ENCODE data around the gene EEA1. TPM values are rescaled to one million over a fixed set of nuclear protein-coding genes. Genes with fewer than 3 reads are reported as not detected.

EEA1 gene
- total and polyA plus RNA-seq, 4 experiments from 2014 or later, result 2.8 to 16.4 (median 16.1) TPM

DNA sequence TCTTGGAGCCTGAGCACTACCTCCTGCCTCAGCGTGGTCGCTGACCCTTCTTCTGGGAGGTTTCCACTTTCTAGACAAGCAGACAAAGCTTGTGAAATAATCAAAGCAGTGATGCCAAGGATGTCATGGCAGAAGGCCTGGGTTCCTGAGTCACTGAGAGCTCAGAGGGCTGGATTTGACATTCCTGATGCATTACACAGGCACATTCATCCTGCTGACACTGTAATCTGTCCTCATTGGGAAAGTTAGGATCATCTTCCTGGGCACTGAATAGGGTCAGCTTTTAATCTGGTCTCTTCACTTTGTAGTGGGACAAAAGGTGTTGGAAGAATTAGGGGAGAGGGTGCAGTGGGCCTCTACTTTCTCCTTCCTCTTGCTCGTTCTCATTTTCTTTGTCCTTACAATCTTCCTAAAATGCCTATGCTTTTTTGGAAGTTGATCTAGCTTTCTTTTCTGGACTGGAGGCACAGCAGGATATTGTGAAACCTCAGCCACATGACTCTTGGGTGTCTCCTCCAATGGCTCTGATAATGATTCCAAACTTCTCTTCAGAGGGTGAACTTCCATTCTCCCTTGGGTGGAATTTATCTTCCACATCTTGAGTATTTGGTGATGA is 29.6 kb downstream of the EEA1 start:
- H3K9me3 Mint-ChIP-seq, result peaks cover 0 to 2% (median 0%) of the 10 kb centered on the region in 8 donors
- ChIA-PET POLR2A (ENCODE audit: partially characterized antibody) (interaction anchor here (1.3 kb wide), 1 partner anchor 27 kb away, joined by 4 read pairs; no protein-coding TSS in a partner anchor), CTCF (ENCODE audit: partially characterized antibody) (interaction anchor here (0.7 to 1.4 kb wide), 2 partner anchors 11 to 1464 kb away, joined by 3 to 5 read pairs; no protein-coding TSS in a partner anchor)
- Histone ChIP-seq H3K9me3 (ENCODE audit: control insufficient read depth in 1 of 2, low read length in 2 of 2) (no peaks in the 10 kb centered on the region), H3K4me3 (ENCODE audit: low read length in 2 of 2) (no peak overlapping the region), H3K27me3 (ENCODE audit: insufficient read depth, low read length) (no peaks in the 10 kb centered on the region), H3K27ac (ENCODE audit: low read depth, low read length) (no peak overlapping the region), H3K4me1 (ENCODE audit: insufficient read depth, low read length) (peaks cover 6% of the 10 kb centered on the region), H3K36me3 (ENCODE audit: insufficient read depth, low read length) (no peaks in the 10 kb centered on the region)
- intact Hi-C loops (cut with micrococcal nuclease), result no loop called here
- peaks cover 0 to 22% (median 19%) of the 10 kb centered on the region in 4 donors for H3K4me1 Mint-ChIP-seq
- H3K4me3 Mint-ChIP-seq, result no peak overlapping the region
- peaks cover 4 to 9% of the 10 kb centered on the region in 2 donors for H3K36me3 Mint-ChIP-seq
- peak overlapping the region in 1 of 7 donors; percentile 89 for H3K27ac Mint-ChIP-seq
- no peaks in the 10 kb centered on the region for H3K27me3 Mint-ChIP-seq
- no peak for DNase-seq

DNA sequence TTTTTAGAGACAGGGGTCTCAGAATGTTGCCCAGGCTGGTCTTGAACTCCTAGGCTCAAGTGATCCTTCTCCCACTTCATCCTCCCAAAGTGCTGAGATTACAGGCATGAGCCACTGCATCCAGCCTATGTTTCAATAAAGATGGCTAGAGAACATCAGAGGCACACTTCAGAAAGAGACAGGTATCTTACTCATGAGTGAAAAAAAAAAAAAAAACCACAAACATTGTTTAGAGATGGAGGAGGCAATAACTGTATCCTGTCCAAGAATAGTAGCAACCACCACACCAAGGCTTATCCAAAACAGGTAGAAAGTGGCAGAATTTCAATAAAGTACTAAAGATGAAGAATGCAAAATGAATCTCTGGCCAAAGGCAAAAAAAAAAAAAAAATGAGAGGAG is 30.3 kb downstream of the EEA1 start:
- no peaks in the 10 kb centered on the region for H3K27me3 ChIP-seq (ENCODE audit: insufficient read depth, low read length)
- Mint-ChIP-seq H3K27ac (peak overlapping the region in 3 of 7 donors; percentile 19 to 48 (median 32)), H3K27me3 (no peaks in the 10 kb centered on the region), H3K9me3 (peaks cover 0 to 2% (median 0%) of the 10 kb centered on the region in 8 donors), H3K4me3 (no peak overlapping the region), H3K36me3 (peaks cover 4 to 9% of the 10 kb centered on the region in 2 donors), H3K4me1 (peaks cover 0 to 21% (median 18%) of the 10 kb centered on the region in 4 donors)
- POLR2A ChIA-PET (ENCODE audit: partially characterized antibody), result interaction anchor here (1.3 kb wide), 1 partner anchor 28 kb away, joined by 4 read pairs; no protein-coding TSS in a partner anchor
- H3K4me3 ChIP-seq (ENCODE audit: low read length in 2 of 2), result no peak overlapping the region
- intact Hi-C loops (cut with micrococcal nuclease), result no loop called here
- no peak overlapping the region for H3K27ac ChIP-seq (ENCODE audit: low read depth, low read length)
- no peak for DNase-seq
- H3K36me3 ChIP-seq (ENCODE audit: insufficient read depth, low read length), result no peaks in the 10 kb centered on the region
- H3K4me1 ChIP-seq (ENCODE audit: insufficient read depth, low read length), result peaks cover 6% of the 10 kb centered on the region
- CTCF ChIA-PET (ENCODE audit: partially characterized antibody), result interaction anchor here (0.7 kb wide), 1 partner anchor 1464 kb away, joined by 3 read pairs; no protein-coding TSS in a partner anchor
- no peaks in the 10 kb centered on the region for H3K9me3 ChIP-seq (ENCODE audit: control insufficient read depth in 1 of 2, low read length in 2 of 2)

DNA sequence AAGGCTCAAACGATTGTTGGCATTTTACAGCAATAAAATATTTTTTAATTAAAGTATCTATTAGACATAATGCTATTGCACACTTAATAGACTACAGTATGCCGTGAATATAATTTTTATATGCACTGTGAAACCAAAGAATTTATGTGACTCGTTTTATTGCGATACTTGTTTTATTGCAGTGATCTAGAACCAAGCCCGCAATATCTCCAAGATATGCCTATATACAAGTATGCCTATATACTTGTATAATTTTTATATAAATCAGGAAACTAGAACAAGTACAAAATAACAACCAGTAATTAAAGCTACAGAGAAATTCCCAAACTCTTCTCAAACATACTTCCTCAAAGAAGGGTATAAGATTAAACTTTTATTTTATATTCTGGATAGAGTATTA is 31.3 kb downstream of the EEA1 start:
- no peak overlapping the region for H3K4me3 Mint-ChIP-seq
- H3K9me3 Mint-ChIP-seq, result peaks cover 0 to 2% (median 0%) of the 10 kb centered on the region in 8 donors
- ChIA-PET POLR2A (ENCODE audit: partially characterized antibody) (no interaction called here), CTCF (ENCODE audit: partially characterized antibody) (no interaction called here)
- H3K27ac Mint-ChIP-seq, result no peak overlapping the region
- H3K4me1 Mint-ChIP-seq, result peaks cover 0 to 26% (median 20%) of the 10 kb centered on the region in 4 donors
- Histone ChIP-seq H3K27ac (ENCODE audit: low read depth, low read length) (no peak overlapping the region), H3K36me3 (ENCODE audit: insufficient read depth, low read length) (no peaks in the 10 kb centered on the region), H3K4me3 (ENCODE audit: low read length in 2 of 2) (no peak overlapping the region), H3K27me3 (ENCODE audit: insufficient read depth, low read length) (no peaks in the 10 kb centered on the region), H3K4me1 (ENCODE audit: insufficient read depth, low read length) (peaks cover 6% of the 10 kb centered on the region), H3K9me3 (ENCODE audit: control insufficient read depth in 1 of 2, low read length in 2 of 2) (no peaks in the 10 kb centered on the region)
- intact Hi-C loops (cut with micrococcal nuclease), result no loop called here
- DNase-seq, result no peak
- peaks cover 6 to 12% of the 10 kb centered on the region in 2 donors for H3K36me3 Mint-ChIP-seq
- H3K27me3 Mint-ChIP-seq, result no peaks in the 10 kb centered on the region

DNA sequence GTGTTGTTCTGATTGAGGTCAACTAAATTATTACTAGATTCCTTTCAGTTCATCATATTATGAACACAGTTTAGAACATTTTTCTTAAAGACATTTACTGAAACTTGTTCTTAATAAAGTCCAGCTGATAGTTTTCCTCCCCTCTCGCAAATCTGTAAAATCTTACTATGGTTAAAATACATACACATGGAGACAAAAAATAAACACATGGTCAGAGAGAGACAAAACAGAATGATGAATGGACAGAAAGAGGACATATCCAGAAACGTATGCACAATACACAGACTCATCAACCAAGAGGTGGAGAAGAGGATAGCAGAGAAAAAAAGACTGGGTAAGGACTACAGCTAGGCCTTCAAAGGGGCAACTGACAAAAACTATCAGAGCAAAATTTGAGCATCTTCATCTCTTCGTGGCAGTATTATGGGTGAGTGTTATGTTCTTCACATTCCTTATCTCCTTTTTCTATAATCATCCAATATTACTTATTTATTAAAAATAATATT is 38.4 kb downstream of the EEA1 start:
- H3K27me3 Mint-ChIP-seq, result no peaks in the 10 kb centered on the region
- CTCF ChIA-PET (ENCODE audit: partially characterized antibody), result no interaction called here
- H3K4me1 Mint-ChIP-seq, result peaks cover 0 to 18% (median 14%) of the 10 kb centered on the region in 4 donors
- H3K4me1 ChIP-seq (ENCODE audit: insufficient read depth, low read length), result no peaks in the 10 kb centered on the region
- no peak overlapping the region for H3K4me3 ChIP-seq (ENCODE audit: low read length in 2 of 2)
- no peak overlapping the region for H3K4me3 Mint-ChIP-seq
- no peak overlapping the region for H3K27ac ChIP-seq (ENCODE audit: low read depth, low read length)
- peak overlapping the region in 1 of 7 donors; percentile 0 for H3K27ac Mint-ChIP-seq
- H3K27me3 ChIP-seq (ENCODE audit: insufficient read depth, low read length), result no peaks in the 10 kb centered on the region
- no peaks in the 10 kb centered on the region for H3K9me3 ChIP-seq (ENCODE audit: control insufficient read depth in 1 of 2, low read length in 2 of 2)
- peaks cover 27 to 48% of the 10 kb centered on the region in 2 donors for H3K36me3 Mint-ChIP-seq
- POLR2A ChIA-PET (ENCODE audit: partially characterized antibody), result no interaction called here
- intact Hi-C loops (cut with micrococcal nuclease), result no loop called here
- H3K9me3 Mint-ChIP-seq, result peaks cover 0 to 1% (median 0%) of the 10 kb centered on the region in 8 donors
- H3K36me3 ChIP-seq (ENCODE audit: insufficient read depth, low read length), result no peaks in the 10 kb centered on the region
- no peak for DNase-seq

DNA sequence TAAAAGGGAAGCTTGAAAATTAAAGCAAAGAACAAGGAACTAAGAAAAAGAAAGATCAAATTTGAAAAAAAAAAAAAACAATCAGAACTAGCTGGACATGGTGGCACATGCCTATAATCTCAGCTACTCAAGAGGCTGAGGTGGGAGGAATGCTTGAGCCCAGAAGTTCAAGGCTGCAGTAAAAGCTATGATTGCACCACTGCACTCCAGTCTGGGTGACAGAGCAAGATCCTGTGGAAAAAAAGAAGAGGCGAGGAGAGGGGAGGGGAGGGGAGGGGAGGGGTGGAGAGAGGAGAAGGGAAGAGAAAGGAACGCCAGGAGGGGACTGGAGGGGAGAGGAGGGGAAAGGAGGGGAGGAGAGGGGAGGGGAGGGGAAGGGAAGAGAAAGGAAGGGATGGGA is 43.0 kb downstream of the EEA1 start:
- intact Hi-C loops (cut with micrococcal nuclease), result no loop called here
- H3K4me1 Mint-ChIP-seq, result peaks cover 0 to 6% (median 2%) of the 10 kb centered on the region in 4 donors
- Histone ChIP-seq H3K27me3 (ENCODE audit: insufficient read depth, low read length) (no peaks in the 10 kb centered on the region), H3K4me1 (ENCODE audit: insufficient read depth, low read length) (no peaks in the 10 kb centered on the region), H3K9me3 (ENCODE audit: control insufficient read depth in 1 of 2, low read length in 2 of 2) (no peaks in the 10 kb centered on the region), H3K27ac (ENCODE audit: low read depth, low read length) (no peak overlapping the region), H3K36me3 (ENCODE audit: insufficient read depth, low read length) (peaks cover 8% of the 10 kb centered on the region), H3K4me3 (ENCODE audit: low read length in 2 of 2) (no peak overlapping the region)
- H3K4me3 Mint-ChIP-seq, result no peak overlapping the region
- ChIA-PET POLR2A (ENCODE audit: partially characterized antibody) (no interaction called here), CTCF (ENCODE audit: partially characterized antibody) (interaction anchor here (0.9 kb wide), 1 partner anchor 102 kb away, joined by 3 read pairs; no protein-coding TSS in a partner anchor)
- H3K27ac Mint-ChIP-seq, result no peak overlapping the region
- H3K27me3 Mint-ChIP-seq, result no peaks in the 10 kb centered on the region
- H3K36me3 Mint-ChIP-seq, result peaks cover 48 to 65% of the 10 kb centered on the region in 2 donors
- no peak for DNase-seq
- no peaks in the 10 kb centered on the region for H3K9me3 Mint-ChIP-seq

DNA sequence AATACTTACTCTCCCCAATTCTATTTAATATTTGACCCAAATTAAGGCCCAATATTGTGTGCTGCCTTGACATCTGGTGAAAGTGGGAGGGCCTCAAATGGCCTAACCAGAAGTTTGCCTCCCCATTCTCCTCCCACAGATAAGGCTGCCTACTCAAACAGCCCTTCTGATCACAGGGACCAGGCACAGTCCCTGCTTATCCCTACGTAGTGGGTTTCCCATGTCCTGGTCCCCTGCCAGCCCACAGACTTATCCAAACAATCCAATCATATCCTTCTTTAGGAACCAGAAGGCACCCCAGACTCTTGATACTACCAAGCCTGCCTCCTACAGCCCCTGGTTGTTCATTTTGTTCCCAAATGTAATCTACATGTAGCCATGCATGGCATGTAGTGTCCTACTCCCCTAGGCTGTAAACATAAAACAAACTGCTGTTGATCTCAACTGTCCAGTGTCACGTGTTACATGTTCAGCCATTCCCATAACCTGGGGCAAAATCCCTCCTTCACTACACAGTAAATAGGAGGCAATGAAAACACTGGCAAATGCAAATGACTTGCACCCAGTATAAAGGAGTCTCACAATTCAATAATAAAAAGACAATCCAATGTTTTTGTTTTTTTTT is 49.3 kb downstream of the EEA1 start:
- no peak for DNase-seq
- H3K4me1 Mint-ChIP-seq, result peaks cover 0 to 12% (median 10%) of the 10 kb centered on the region in 4 donors
- no peak overlapping the region for H3K4me3 ChIP-seq (ENCODE audit: low read length in 2 of 2)
- ChIA-PET POLR2A (ENCODE audit: partially characterized antibody) (no interaction called here), CTCF (ENCODE audit: partially characterized antibody) (no interaction called here)
- peaks cover 4% of the 10 kb centered on the region for H3K36me3 ChIP-seq (ENCODE audit: insufficient read depth, low read length)
- no peaks in the 10 kb centered on the region for H3K27me3 ChIP-seq (ENCODE audit: insufficient read depth, low read length)
- peaks cover 0 to 2% (median 0%) of the 10 kb centered on the region in 8 donors for H3K9me3 Mint-ChIP-seq
- H3K27ac ChIP-seq (ENCODE audit: low read depth, low read length), result no peak overlapping the region
- no peaks in the 10 kb centered on the region for H3K9me3 ChIP-seq (ENCODE audit: control insufficient read depth in 1 of 2, low read length in 2 of 2)
- H3K4me1 ChIP-seq (ENCODE audit: insufficient read depth, low read length), result no peaks in the 10 kb centered on the region
- H3K27ac Mint-ChIP-seq, result no peak overlapping the region
- no peaks in the 10 kb centered on the region for H3K27me3 Mint-ChIP-seq
- H3K36me3 Mint-ChIP-seq, result peaks cover 42 to 56% of the 10 kb centered on the region in 2 donors
- intact Hi-C loops (cut with micrococcal nuclease), result no loop called here
- H3K4me3 Mint-ChIP-seq, result no peak overlapping the region

DNA sequence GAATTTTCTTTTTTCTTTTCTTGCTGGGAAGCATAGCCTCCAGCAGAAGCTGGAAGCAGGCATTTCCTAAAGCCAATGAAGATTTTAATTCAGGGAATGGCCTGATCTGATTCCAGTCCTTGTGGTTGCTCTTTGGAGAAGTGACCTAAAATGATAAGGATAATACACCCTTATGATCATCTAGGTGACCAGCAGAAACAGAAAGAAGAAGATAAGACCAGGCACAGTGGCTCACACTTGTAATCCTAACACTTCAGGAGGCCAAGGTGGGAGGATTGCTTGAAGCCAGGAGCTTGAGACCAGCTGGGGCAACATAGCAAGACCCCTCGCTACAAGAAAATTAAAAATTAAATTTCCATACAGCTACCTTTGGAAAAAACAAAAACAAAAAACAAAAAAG is 51.2 kb downstream of the EEA1 start:
- no peaks in the 10 kb centered on the region for H3K27me3 Mint-ChIP-seq
- H3K9me3 Mint-ChIP-seq, result peaks cover 0 to 2% (median 0%) of the 10 kb centered on the region in 8 donors
- no peak for DNase-seq
- Histone ChIP-seq H3K27ac (ENCODE audit: low read depth, low read length) (no peak overlapping the region), H3K27me3 (ENCODE audit: insufficient read depth, low read length) (no peaks in the 10 kb centered on the region), H3K4me1 (ENCODE audit: insufficient read depth, low read length) (no peaks in the 10 kb centered on the region), H3K4me3 (ENCODE audit: low read length in 2 of 2) (no peak overlapping the region), H3K9me3 (ENCODE audit: control insufficient read depth in 1 of 2, low read length in 2 of 2) (no peaks in the 10 kb centered on the region), H3K36me3 (ENCODE audit: insufficient read depth, low read length) (no peaks in the 10 kb centered on the region)
- no peak overlapping the region for H3K4me3 Mint-ChIP-seq
- intact Hi-C loops (cut with micrococcal nuclease), result no loop called here
- POLR2A ChIA-PET (ENCODE audit: partially characterized antibody), result no interaction called here
- H3K4me1 Mint-ChIP-seq, result peaks cover 7 to 16% (median 15%) of the 10 kb centered on the region in 4 donors
- CTCF ChIA-PET (ENCODE audit: partially characterized antibody), result no interaction called here
- H3K27ac Mint-ChIP-seq, result peak overlapping the region in 1 of 7 donors; percentile 82
- peaks cover 26 to 39% of the 10 kb centered on the region in 2 donors for H3K36me3 Mint-ChIP-seq

All from CD4-positive, alpha-beta memory T cell (primary cell).